Right atrium auricular region (tissue), 2 donors: ENCODE results near the gene PERP. TPM values are rescaled to one million over a fixed set of nuclear protein-coding genes. Genes with fewer than 3 reads are reported as not detected.
"Not testable (repeated sequence)": the region's sequence is repeated elsewhere in the genome, so short reads cannot be mapped to it uniquely, and the experiment has no call there.

Source experiments
- DNase-seq: peaks from one replicate; pipeline ENCODE4 v3.0.0-alpha.2; 2019; ENCODE audit warnings: low spot score
- H3K27ac ChIP-seq, 2 donors: fragments of 200-600 bp; sonication (generic); 1 replicate in 1 of 2; 2 replicates in 1 of 2; pipeline ENCODE4 v1.5.1; 2016 to 2019
- H3K27me3 ChIP-seq, 2 donors: fragments of 200-600 bp; sonication (generic); one replicate each; pipeline versions ENCODE4 v1.5.1 to v1.6.0; 2017 to 2019
- H3K36me3 ChIP-seq: fragments of 200-600 bp; sonication (generic); one replicate; pipeline ENCODE4 v1.5.1; 2016
- H3K4me1 ChIP-seq, 2 donors: fragments of 200-600 bp; sonication (generic); one replicate each; pipeline versions ENCODE4 v1.5.1 to v1.6.0; 2017 to 2019
- H3K4me3 ChIP-seq, 2 donors: fragments of 200-600 bp; sonication (generic); 1 replicate in 1 of 2; 2 replicates in 1 of 2; pipeline ENCODE4 v1.5.1; 2017 to 2019; ENCODE audit warnings: mild to moderate bottlenecking in 1 of 2, moderate library complexity in 1 of 2
- H3K9me3 ChIP-seq, 2 donors: fragments of 200-600 bp; sonication (generic); one replicate each; pipeline ENCODE4 v1.5.1; 2019
- total RNA-seq, 2 donors: library from RNA; depleted of rRNA; stranded (reverse); fragments of >200 nt; gene quantifications; one replicate each; pipeline ENCODE4 v1.1.0, GENCODE V29; 2016
- TF ChIP-seq, protein P1 (sequence below), 2 donors: fragments of 200-600 bp; sonication (generic); IDR thresholded peaks; one replicate each; pipeline ENCODE4 v1.5.1; 2019; ENCODE audit warnings: antibody characterized with exemption in 2 of 2

PERP gene
- total RNA-seq, 2 donors from 2014 or later = 46.3 to 57.8 TPM

DNA sequence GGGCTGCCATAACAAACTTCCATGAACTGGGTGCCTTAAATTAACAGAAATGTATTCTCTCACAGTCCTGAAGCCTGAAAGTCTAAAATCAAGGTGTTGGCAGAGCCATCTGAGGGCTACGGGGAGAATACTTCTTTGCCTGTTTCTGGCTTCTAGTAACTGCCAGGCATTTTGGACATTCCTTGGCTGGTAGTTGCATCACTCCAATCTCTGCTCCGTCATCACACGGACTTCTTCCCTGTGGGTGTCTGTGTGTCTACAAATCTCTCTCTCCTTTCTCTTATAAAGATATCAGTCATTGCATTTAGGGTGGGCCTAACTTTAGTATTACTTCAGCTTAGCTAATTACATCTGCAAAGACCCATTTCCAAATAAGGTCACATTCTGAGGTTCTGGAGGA is 20.9 kb upstream of the PERP start:
- TF ChIP-seq, protein P1, sequence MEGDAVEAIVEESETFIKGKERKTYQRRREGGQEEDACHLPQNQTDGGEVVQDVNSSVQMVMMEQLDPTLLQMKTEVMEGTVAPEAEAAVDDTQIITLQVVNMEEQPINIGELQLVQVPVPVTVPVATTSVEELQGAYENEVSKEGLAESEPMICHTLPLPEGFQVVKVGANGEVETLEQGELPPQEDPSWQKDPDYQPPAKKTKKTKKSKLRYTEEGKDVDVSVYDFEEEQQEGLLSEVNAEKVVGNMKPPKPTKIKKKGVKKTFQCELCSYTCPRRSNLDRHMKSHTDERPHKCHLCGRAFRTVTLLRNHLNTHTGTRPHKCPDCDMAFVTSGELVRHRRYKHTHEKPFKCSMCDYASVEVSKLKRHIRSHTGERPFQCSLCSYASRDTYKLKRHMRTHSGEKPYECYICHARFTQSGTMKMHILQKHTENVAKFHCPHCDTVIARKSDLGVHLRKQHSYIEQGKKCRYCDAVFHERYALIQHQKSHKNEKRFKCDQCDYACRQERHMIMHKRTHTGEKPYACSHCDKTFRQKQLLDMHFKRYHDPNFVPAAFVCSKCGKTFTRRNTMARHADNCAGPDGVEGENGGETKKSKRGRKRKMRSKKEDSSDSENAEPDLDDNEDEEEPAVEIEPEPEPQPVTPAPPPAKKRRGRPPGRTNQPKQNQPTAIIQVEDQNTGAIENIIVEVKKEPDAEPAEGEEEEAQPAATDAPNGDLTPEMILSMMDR (IDR thresholded peaks at IDR 0.05) = no peak
- H3K27me3 ChIP-seq = no peaks in the 10 kb centered on the region
- no peaks in the 10 kb centered on the region for H3K9me3 ChIP-seq
- no peak for DNase-seq
- no peak overlapping the region for H3K4me3 ChIP-seq
- H3K27ac ChIP-seq = no peak overlapping the region
- H3K36me3 ChIP-seq = no peaks in the 10 kb centered on the region
- H3K4me1 ChIP-seq = no peaks in the 10 kb centered on the region

DNA sequence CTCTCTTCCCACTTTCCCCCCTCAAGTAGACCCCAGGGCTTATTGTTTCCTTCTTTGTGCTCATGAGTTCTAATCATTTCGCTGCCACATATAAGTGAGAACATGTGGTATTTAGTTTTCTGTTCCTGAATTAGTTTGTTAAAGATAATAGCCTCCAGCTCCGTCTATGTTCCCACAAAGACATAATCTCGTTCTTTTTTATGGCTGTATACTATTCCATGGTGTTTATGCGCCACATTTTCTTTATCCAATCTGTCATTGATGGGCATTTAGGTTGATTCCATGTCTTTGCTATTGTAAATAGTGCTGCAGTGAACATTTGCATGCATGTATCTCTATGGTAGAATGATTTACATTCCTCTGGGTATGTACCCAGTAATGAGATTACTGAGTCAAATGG is 16.9 kb upstream of the PERP start:
- Histone ChIP-seq H3K27ac (no peak overlapping the region), H3K36me3 (no peaks in the 10 kb centered on the region), H3K4me1 (no peaks in the 10 kb centered on the region), H3K27me3 (no peaks in the 10 kb centered on the region), H3K9me3 (no peaks in the 10 kb centered on the region), H3K4me3 (no peak overlapping the region)
- DNase-seq = no peak
- TF ChIP-seq, protein P1 (IDR thresholded peaks at IDR 0.05) = no peak

DNA sequence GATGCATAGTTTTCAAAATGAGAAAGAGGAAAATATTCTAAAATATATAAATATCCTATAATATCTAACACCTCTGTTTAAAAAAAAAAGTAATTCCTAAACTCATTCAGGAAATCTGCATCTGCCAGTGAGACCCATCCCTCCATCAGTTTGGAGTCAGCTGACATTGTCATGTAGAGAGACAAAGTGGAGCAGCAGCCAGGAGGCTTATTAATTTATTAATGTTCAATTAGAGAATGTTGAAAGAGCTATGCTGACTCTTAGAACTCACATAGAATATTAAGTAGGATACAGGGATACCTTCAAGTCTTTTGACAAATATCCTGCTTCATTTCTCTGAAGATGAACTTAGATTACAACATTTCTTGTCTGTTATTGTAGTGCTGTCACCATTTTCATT is 12.8 kb upstream of the PERP start:
- Histone ChIP-seq H3K27ac (no peak overlapping the region), H3K4me1 (no peaks in the 10 kb centered on the region), H3K9me3 (no peaks in the 10 kb centered on the region), H3K4me3 (no peak overlapping the region), H3K36me3 (no peaks in the 10 kb centered on the region), H3K27me3 (no peaks in the 10 kb centered on the region)
- no peak for DNase-seq
- TF ChIP-seq, protein P1 (IDR thresholded peaks at IDR 0.05) = no peak

DNA sequence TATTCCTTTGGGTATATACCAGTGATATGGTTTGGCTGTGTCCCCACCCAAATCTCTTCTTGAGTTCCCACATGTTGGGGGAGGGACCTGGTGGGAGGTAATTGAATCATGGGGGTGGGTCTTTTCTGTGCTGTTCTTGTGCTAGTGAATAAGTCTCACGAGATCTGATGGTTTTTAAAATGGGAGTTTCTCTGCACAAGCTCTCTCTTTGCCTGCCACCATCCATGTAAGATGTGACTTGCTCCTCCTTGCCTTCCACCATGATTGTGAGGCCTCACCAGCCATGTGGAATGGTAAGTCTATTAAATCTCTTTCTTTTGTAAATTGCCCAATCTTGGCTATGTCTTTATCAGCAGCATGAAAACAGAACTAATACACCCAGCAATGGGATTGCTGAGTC is 12.0 kb upstream of the PERP start:
- H3K4me1 ChIP-seq, H3K27me3 ChIP-seq, H3K9me3 ChIP-seq, H3K4me3 ChIP-seq, H3K27ac ChIP-seq, H3K36me3 ChIP-seq, DNase-seq: not testable (repeated sequence)

DNA sequence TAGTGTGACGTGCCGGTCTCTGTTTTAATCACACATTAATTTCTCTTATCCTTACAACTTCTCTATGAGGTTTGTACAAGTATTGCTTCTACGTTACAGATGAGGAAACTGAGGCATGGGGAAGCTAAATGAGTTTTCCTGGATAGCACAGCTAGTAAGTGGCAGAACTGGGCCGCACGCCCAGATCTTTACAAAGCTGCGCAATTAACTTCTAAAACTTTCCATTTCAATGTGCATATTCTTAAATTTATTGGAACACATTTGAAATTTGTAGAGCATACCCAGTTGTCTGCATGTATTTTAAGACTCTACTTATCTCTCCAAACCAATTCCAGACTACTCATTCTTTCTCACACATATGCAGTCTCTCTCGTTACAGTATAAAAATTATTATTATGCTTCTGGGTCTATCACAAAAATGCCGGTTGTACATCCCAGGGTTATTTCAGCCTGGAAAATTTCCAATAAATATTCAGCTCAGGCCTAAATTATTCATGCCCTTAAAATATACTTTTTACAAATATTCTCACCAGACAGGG is 10.2 kb upstream of the PERP start:
- no peak for DNase-seq
- Histone ChIP-seq H3K27ac (no peak overlapping the region), H3K36me3 (no peaks in the 10 kb centered on the region), H3K4me1 (no peaks in the 10 kb centered on the region), H3K4me3 (no peak overlapping the region), H3K27me3 (no peaks in the 10 kb centered on the region), H3K9me3 (no peaks in the 10 kb centered on the region)
- TF ChIP-seq, protein P1 (IDR thresholded peaks at IDR 0.05) = no peak

DNA sequence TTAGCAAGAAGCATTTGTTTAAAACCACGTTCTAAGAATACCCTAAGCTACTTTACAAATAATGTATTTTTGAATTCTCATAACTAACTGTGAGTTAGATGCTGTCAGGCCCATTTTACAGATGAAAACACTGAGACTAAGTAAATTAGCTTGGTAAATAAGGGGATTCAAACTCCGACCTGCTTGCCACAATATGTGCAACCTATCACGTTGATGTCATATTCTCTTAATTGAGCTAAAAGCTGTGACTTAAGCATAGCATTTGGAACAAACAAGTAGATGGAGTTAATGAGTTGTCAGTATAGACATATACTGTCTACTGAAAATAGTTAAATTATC is 9.4 kb upstream of the PERP start:
- no peaks in the 10 kb centered on the region for H3K36me3 ChIP-seq
- H3K27me3 ChIP-seq = no peaks in the 10 kb centered on the region
- no peak overlapping the region for H3K27ac ChIP-seq
- no peaks in the 10 kb centered on the region for H3K9me3 ChIP-seq
- no peak for DNase-seq
- no peak overlapping the region for H3K4me3 ChIP-seq
- TF ChIP-seq, protein P1 (IDR thresholded peaks at IDR 0.05) = no peak
- H3K4me1 ChIP-seq = no peaks in the 10 kb centered on the region
